Pulmonary artery endothelial cell (primary cell): ENCODE data around the gene PIGV. TPM values are rescaled to one million over a fixed set of nuclear protein-coding genes. Genes with fewer than 3 reads are reported as not detected.
"Not testable (repeated sequence)": the region's sequence is repeated elsewhere in the genome, so short reads cannot be mapped to it uniquely, and the experiment has no call there.

ENCODE experiments used
- DNase-seq: peaks from one replicate; pipeline ENCODE4 v3.0.0-alpha.2; 2011; ENCODE audit warnings: low read depth, low spot score
- total RNA-seq: library from RNA; depleted of rRNA; stranded (reverse); fragments of >200 nt; gene quantifications from 2 replicates; pipeline ENCODE4 v1.2.3, GENCODE V29; 2014

PIGV gene
- total RNA-seq, 1 donor from 2014 or later: 7.3 TPM

- DNase-seq: no peak
Observed at GRCh38 chr1:26832249-26832960, 44.7 kb downstream of the PIGV start.

GRCh38 chr1:26833432-26834405, 46.0 kb downstream of the PIGV start:
- no peak for DNase-seq

- not testable (repeated sequence) for DNase-seq
Observed at GRCh38 chr1:26837665-26838064, 49.9 kb downstream of the PIGV start.

GRCh38 chr1:26838474-26839338, 51.0 kb downstream of the PIGV start:
- DNase-seq: no peak

- DNase-seq: no peak
Observed at GRCh38 chr1:26839339-26839722, 51.6 kb downstream of the PIGV start.

- no peak for DNase-seq
Observed at GRCh38 chr1:26839779-26840178, 52.0 kb downstream of the PIGV start.

GRCh38 chr1:26844424-26845196, 56.9 kb downstream of the PIGV start:
- no peak for DNase-seq

GRCh38 chr1:26847826-26848225, 60.1 kb downstream of the PIGV start:
- not testable (repeated sequence) for DNase-seq

Other genes with a start within 250 kb of the PIGV start
- 12.5 and 15.1 TPM in 2 replicates for gene ARID1A, start 91.9 kb upstream of the PIGV start, total RNA-seq
- gene ZDHHC18, start 38.7 kb downstream of the PIGV start, total RNA-seq: 6.5 and 12.9 TPM in 2 replicates
- gene SFN, start 75.2 kb downstream of the PIGV start, total RNA-seq: 0.13 and 0.42 TPM in 2 replicates
- gene GPN2, start 102.3 kb downstream of the PIGV start, total RNA-seq: 12.4 and 21.5 TPM in 2 replicates
- gene GPATCH3, start 112.5 kb downstream of the PIGV start, total RNA-seq: 12.6 and 14.4 TPM in 2 replicates
- gene NR0B2, start 126.0 kb downstream of the PIGV start, total RNA-seq: not detected in 2 replicates
- 55.1 and 72.5 TPM in 2 replicates for gene NUDC, start 133.8 kb downstream of the PIGV start, total RNA-seq
- not detected in 2 replicates for gene KDF1, start 172.5 kb downstream of the PIGV start, total RNA-seq
- 10.9 and 12.3 TPM in 2 replicates for gene TRNP1, start 205.7 kb downstream of the PIGV start, total RNA-seq
- 0.59 and 0.71 TPM in 2 replicates for gene TENT5B, start 224.9 kb downstream of the PIGV start, total RNA-seq